IPS-NIHi7 (cell line): ENCODE measurements around the gene GJA10.

Experiments
- DNase-seq: peaks from one replicate; pipeline ENCODE4 v3.0.0; 2012; ENCODE audit warnings: mixed read lengths; ENCODE audit errors: extremely low spot score

The GJA10 gene

DNA sequence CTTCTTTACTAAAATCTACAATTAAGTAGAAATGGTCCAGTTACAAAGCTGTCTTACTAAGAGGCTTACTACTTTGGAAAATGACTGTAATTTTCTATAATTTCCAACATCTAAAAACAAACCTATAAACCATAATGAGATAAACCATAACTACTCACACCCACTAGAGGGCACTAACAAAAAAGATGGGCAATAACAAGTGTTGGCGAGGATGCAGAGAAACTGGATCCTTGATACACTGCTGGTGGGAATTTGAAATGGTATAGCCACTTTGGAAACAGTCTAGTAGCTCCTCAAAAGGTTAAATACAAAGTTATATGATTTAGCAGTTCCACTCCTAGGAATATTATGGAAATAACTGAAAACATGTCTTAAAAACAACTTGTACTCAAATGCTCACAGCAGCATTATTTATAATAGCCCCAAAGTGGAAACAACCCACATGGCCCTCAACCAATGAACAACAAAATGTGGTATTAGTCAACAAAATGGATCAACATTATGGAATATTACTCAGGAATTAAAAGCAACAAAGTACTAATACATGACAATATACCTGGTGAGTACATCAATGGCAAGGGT is 50.6 kb downstream of the GJA10 start:
- DNase-seq: no peak
